HG03039 (cell line): ENCODE data around the gene AFF4.
A peak's percentile ranks its signal among the peaks of the same experiment; 100 is the strongest.
"Not testable (repeated sequence)": the region's sequence is repeated elsewhere in the genome, so short reads cannot be mapped to it uniquely, and the experiment has no call there.

ENCODE experiments used
- ATAC-seq: cut with Tn5 transposase; IDR thresholded peaks from one replicate; pipeline ENCODE4 v1.9.1; 2021; ENCODE audit warnings: mild to moderate bottlenecking, moderate library complexity; ENCODE audit not compliant: unreplicated experiment

Gene AFF4

DNA sequence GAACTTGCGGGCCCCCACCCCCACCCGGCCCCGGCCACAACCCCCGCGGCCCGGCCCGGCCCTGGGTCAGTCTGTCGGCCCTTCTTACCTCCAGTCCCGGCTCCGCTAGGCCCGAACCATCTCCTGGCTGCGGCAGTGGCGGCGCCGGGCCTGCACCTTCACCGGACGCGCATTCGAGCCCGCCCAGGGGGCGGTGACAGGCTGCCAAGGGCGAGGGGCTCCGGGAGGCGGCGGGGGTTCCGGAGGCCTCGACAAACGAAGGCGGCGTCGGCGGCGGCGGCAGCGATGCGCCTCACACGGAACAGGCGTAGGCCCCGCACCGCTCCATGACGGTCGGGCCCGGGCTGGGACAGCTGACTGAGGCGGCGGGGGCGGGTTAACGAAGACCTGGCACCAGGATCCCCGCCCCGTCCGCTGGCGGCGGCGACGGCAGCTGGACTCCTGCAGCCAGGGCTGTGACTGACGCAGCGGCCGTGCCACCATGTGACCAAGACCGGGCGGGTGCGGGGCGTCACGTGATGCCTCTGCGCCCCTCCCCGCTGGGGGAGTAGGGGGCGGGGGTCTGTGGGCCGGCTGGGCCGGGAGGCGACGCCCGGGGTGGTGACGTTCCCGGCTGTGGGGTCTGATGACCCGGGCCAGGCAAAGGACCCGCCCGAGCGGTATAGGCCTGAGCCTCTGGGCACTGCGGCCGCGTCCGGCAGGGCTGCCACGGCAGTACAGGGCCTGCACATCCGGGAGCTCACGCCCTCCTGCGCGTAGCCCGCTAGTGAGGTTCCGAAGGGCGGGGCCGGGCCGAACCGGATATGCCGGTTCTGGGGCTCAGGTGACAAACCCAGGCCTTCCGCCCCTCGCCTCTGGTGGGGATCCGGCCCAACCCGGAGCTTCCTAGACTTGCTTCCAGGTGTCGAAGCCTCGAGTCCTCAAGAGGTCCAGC, at the start of gene AFF4:
TSS of gene AFF4 (minus strand) at position 464 of the 934 bp plus-strand sequence. CDS start 26,445 bp downstream, outside the sequence.
- ATAC-seq: peak; percentile 91

- ATAC-seq: not testable (repeated sequence)
Measured at GRCh38 chr5:133008455-133008854, 45.0 kb upstream of the AFF4 start.

GRCh38 chr5:133006653-133007052, 43.2 kb upstream of the AFF4 start:
- no peak for ATAC-seq

DNA sequence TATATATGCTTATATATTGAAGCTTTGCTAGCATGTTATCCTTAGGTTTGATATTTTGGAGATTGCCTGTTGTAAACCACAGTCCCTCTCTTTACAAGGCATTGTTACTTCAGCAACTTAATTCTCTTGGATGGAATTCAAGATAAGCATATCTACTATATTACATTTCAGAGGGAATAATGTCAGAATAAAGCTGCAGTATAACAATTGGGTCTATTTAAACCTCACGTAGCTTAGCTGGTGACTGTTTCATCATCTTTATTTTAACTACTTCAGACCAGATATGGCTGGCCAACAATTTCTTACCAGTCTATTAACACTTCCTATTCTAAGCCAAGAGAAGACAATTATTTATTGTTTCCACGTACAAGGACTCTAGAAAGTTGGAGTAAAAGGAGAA, 35.8 kb upstream of the AFF4 start:
- no peak for ATAC-seq

DNA sequence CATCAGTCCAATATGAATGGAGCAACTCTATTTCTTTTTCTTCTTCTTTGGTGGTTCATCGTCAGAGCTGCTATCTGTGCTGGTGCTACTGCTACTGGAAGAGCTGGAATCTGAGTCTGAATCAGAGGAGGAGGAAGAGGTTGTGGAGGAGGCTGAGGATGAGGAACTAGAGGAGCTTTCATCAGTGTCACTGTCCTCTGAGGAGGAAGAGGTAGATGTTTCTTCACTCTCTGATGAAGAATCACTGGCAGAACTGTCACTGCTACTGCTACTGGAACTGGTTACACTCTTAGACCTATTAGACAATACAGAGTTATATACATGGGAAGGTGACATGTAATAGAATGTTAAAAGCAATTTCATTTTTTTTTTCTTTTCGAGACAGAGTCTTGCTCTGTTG, 35.1 kb upstream of the AFF4 start:
- no peak for ATAC-seq

- ATAC-seq: no peak
Measured at GRCh38 chr5:132996307-132996706, 32.9 kb upstream of the AFF4 start.

DNA sequence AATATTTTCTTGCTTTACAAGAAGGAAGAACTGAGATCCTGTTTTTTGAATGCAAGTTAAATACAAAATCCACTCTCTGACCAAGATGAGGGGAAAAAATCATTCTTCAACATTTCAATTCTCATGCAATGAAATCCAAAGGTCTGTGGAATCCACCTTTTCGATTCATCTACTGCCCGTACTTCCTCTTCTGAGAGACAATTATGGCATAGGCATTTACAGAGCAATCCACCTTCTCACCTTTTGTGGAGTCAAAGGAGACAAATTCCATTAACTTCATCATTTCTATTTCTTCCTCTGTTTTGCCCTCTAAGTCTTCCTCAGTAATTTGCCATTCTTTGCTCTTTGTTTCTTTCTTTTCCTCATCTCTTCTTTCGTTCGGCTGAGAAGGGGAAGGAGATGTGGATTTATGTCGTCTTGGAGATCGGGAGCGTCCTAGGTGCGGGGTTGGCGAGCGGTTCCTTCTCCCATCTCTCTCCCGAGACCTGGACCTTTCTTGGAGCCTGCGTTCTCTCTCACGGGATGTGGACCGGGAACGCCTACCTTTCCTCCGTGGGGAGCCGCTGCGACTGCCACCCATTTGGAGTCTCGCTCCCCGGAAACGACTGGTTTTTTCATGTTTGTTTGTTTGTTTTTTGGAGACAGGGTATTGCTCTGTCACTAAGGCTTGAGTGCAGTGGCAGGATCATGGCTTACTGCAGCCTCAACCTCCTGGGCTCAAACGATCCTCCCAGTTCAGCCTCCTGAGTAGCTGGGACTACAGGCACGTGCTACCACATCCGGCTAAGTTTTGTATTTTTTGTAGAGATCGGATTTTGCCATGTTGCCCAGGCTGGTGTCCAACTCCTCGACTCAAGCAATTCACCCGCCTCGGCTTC, 24.3 kb upstream of the AFF4 start:
- ATAC-seq: no peak

DNA sequence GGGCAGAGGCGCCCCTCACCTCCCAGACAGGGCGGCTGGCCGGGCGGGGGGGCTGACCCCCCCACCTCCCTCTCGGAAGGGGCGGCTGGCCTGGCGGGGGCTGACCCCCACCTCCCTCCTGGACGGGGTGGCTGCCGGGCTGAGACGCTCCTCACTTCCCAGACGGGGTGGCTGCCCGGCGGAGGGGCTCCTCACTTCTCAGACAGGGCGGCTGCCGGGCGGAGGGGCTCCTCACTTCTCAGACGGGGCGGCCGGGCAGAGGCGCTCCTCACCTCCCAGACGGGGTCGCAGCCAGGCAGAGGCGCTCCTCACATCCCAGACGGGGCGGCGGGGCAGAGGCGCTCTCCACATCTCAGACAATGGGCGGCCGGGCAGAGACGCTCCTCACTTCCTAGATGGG, 19.5 kb upstream of the AFF4 start:
- ATAC-seq: not testable (repeated sequence)

GRCh38 chr5:132981288-132981687, 17.9 kb upstream of the AFF4 start:
- no peak for ATAC-seq

- ATAC-seq: no peak
Measured at GRCh38 chr5:132979976-132980375, 16.5 kb upstream of the AFF4 start.

GRCh38 chr5:132979367-132979940, 16.0 kb upstream of the AFF4 start:
- no peak for ATAC-seq

GRCh38 chr5:132976852-132977251, 13.4 kb upstream of the AFF4 start:
- ATAC-seq: no peak

- not testable (repeated sequence) for ATAC-seq
Measured at GRCh38 chr5:132972436-132972828, 9.0 kb upstream of the AFF4 start.

DNA sequence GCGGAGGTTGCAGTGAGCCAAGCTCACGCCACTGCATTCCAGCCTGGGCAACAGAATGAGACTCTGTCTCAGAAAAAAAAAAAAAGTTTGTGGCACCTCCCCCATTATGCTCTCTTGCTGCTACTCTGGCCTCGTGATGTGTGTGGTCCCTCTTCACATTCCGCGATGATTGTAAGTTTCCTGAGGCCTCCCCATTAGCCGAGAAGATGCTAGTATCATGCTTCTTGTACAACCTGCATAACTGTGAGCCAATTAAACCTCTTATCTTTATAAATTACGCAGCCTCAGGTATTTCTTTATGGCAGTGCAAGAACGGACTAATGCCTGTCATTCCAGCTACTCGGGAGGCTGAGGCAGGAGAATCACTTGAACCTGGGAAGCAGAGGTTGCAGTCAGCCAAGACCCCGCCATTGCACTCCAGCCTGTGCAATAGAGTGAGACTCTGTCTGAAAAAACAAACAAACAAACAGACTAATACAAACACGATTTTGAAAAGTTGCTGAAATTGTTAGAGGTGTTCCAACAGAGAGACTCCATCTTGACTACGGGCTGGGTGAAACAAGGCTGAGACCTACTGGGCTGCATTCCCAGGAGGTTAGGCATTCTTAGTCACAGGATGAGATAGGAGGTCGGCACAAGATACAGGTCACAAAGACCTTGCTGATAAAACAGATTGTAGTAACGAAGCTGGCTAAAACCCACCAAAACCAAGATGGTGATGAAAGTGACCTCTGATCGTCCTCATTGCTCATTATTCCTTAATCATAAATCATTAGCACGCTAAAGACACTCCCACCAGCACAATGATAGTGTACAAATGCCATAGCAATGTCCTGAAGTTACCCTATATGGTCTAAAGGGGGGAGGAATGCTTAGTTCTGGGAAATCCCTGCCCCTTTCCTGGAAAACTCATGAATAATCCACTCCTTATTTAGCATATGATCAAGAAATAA, 8.3 kb upstream of the AFF4 start:
- no peak for ATAC-seq

DNA sequence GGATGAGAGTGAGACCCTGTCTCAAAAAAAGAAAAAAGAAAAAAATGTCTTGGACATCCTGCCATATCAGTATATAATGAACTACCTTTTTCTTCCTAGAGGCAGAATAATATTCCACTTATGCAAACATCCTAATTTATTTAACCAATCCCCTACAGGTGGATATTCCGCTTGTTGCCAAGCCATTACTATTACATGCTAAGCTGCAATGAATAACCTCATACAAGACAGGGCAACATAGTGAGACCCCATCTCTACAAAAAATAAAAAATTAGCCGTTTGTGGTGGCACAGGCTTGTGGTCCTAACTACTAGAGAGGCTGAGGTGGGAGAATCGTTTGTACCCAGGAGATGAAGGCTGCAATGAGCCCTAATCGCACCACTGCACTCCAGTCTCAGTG, 1.7 kb upstream of the AFF4 start:
- no peak for ATAC-seq

- no peak for ATAC-seq
Measured at GRCh38 chr5:132962429-132963021, 909 bp downstream of the AFF4 start.

DNA sequence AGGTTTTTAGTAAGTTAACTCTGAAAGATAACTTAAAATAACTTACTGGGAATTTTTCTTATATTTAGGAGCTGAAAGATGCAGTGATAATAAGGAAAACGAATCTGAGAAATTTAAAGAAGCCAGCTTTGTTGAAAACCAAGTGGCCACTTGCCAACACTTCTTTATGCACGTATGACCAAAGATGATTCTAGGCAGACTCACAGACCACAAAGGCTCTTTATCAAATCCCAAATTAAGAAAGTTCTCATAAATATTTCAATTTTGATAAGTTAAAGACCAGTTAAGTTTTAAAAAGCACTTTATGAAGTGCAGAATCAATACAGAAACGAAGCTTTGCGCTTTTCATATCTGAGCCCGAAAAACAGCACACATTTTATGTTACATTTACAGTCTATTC, 1.5 kb downstream of the AFF4 start:
- no peak for ATAC-seq

DNA sequence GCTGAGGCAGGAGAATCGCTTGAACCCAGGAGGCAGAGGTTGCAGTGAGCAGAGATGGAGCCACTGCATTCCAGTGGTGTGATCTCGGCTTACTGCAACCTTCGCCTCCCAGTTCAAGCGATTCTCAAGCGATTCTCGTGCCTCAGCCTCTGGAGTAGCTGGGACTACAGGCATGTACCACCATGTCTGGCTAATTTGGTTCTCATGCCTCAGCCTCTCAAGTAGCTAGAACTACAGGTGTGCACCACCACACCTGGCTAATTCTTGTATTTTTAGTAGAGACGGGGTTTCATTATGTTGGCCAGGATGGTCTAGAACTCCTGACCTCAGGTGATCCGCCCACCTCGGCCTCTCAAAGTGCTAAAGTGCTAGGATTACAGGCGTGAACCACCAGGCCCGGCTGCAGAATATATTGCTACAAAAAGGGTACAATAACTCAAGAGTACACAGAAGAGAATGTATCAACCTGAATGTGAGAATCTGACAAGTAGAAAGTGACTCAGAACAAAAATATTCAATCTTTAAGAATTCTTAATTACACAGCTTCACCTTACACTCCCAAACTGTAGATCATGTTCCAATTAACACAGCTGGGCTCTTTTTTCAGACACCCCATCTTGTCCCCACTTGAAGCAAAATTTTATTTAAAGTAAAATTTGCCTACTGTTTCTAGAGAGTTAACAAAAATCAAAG, 2.2 kb downstream of the AFF4 start:
- ATAC-seq: not testable (repeated sequence)

DNA sequence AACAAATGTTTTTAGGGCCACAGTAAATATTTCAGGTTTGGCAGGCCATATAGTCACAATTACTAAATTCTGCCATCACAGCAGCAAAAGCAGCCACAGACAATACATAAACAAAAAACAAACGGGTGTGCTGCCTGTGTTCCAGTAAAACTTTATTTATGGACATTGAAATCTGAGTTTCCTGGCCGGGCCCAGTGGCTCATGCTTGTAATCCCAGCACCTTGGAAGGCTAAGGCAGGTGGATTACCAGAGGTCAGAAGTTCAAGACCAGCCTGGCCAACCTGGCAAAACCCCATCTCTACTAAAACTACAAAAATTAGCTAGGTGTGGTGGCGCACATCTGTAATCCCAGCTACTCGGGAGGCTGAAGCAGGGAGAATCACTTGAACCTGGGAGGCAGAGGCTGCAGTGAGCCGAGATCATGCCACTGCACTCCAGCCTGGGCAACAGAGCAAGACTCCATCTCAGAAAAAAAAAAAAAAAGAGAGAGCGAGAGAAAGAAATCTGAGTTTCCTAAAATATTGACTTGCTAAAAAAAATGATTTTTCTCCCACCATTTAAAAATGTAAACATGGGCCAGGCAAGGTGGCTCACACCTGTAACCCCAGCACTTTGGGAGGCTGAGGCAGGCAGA, 7.2 kb downstream of the AFF4 start:
- not testable (repeated sequence) for ATAC-seq
